Measurements from ENCODE around the gene SH3BGRL3. TPM values are rescaled to one million over a fixed set of nuclear protein-coding genes. Genes with fewer than 3 reads are reported as not detected.

The SH3BGRL3 gene
- polyA plus RNA-seq, 2 of the 4 experiments (the other 2 are of a cell fraction), result 38.7 to 78.6 TPM

- no peak for TF ChIP-seq POLR2AphosphoS2 (conservative IDR thresholded peaks at IDR 0.05; ENCODE audit: low read length)
- no peak for TF ChIP-seq HOXA7 (CRISPR knock-in tag; IDR thresholded peaks at IDR 0.05)
- TF ChIP-seq CTCF (IDR thresholded peaks at IDR 0.05), result no peak
- no peak for TF ChIP-seq POLR2A (IDR thresholded peaks at IDR 0.05; ENCODE audit: low read length)
- TF ChIP-seq ELK1 (IDR thresholded peaks at IDR 0.05; ENCODE audit: low read depth, low read length), result no peak
These were observed 25.9 kb downstream of the SH3BGRL3 start (continued) for GRCh38 chr1:26305667-26306289.

GRCh38 chr1:26306290-26307229, 26.7 kb downstream of the SH3BGRL3 start, which contains the start of gene UBXN11:
UBXN11 (minus strand) TSS chr1:26306636; CDS start chr1:26302883, 3,753 bp downstream.
- ChIA-PET CTCF (interaction anchor here (1.1 to 6.3 kb wide), 6 partner anchors 12 to 111 kb away, joined by 3 to 37 read pairs (median 6); partner anchors contain the start of gene CD52), POLR2A (no interaction called here)
- peak; percentile 94 to 99 for DNase-seq (ENCODE audit: low read depth in 1 of 2, low spot score in 1 of 2)
- 13% methylated on average over 16 of the region's 51 CpGs for WGBS (ENCODE audit: missing lambda C conversion rate)
- Histone ChIP-seq H3K4me1 (peaks cover 13% of the 10 kb centered on the region), H3K9me3 (no peaks in the 10 kb centered on the region), H3K27ac (peak within 1 kb of the TSS; percentile 74 to 88), H3K4me3 (peak within 1 kb of the TSS; percentile 63), H3K4me2 (peak within 1 kb of the TSS; percentile 96)
- FAIRE-seq, result no peak
- peak; percentile 99 to 100 for ATAC-seq
- TF ChIP-seq NPAS2 (CRISPR knock-in tag; IDR thresholded peaks at IDR 0.05; ENCODE audit: borderline replicate concordance) (no peak), POLR2A (IDR thresholded peaks at IDR 0.05; ENCODE audit: low read length) (peak; percentile 45), KDM5A (IDR thresholded peaks at IDR 0.05) (peak; percentile 77), TP53 (CRISPR knock-in tag; IDR thresholded peaks at IDR 0.05) (no peak), EHF (CRISPR knock-in tag; IDR thresholded peaks at IDR 0.05) (no peak), RNF2 (IDR thresholded peaks at IDR 0.05; ENCODE audit: borderline replicate concordance, low read depth) (no peak), HOXA7 (CRISPR knock-in tag; IDR thresholded peaks at IDR 0.05) (no peak), RAD21 (conservative IDR thresholded peaks at IDR 0.05 in 1 of 2, IDR thresholded peaks at IDR 0.05 in 1 of 2) (no peak), JUNB (IDR thresholded peaks at IDR 0.05) (no peak), BHLHE40 (IDR thresholded peaks at IDR 0.05; ENCODE audit: low read depth, low read length) (no peak), MAZ (IDR thresholded peaks at IDR 0.05; ENCODE audit: borderline replicate concordance, low read depth, low read length) (no peak), HOXB5 (CRISPR knock-in tag; IDR thresholded peaks at IDR 0.05) (no peak), NR3C1 (IDR thresholded peaks at IDR 0.05) (no peak), CTCF (IDR thresholded peaks at IDR 0.05) (no peak), E2F6 (IDR thresholded peaks at IDR 0.05; ENCODE audit: borderline replicate concordance, low read depth) (no peak), FOXS1 (CRISPR knock-in tag; IDR thresholded peaks at IDR 0.05) (no peak), RFX5 (IDR thresholded peaks at IDR 0.05) (peak; percentile 87), KDM1A (IDR thresholded peaks at IDR 0.05; ENCODE audit: low read depth) (no peak), HOXB13 (CRISPR knock-in tag; IDR thresholded peaks at IDR 0.05; ENCODE audit: low read depth) (no peak), SREBF2 (IDR thresholded peaks at IDR 0.05) (no peak), CBX2 (IDR thresholded peaks at IDR 0.05; ENCODE audit: borderline replicate concordance, low read depth) (no peak)
- TF ChIP-seq, protein P1, sequence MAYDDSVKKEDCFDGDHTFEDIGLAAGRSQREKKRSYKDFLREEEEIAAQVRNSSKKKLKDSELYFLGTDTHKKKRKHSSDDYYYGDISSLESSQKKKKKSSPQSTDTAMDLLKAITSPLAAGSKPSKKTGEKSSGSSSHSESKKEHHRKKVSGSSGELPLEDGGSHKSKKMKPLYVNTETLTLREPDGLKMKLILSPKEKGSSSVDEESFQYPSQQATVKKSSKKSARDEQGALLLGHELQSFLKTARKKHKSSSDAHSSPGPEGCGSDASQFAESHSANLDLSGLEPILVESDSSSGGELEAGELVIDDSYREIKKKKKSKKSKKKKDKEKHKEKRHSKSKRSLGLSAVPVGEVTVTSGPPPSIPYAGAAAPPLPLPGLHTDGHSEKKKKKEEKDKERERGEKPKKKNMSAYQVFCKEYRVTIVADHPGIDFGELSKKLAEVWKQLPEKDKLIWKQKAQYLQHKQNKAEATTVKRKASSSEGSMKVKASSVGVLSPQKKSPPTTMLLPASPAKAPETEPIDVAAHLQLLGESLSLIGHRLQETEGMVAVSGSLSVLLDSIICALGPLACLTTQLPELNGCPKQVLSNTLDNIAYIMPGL (CRISPR knock-in tag; IDR thresholded peaks at IDR 0.05; ENCODE audit: borderline replicate concordance), result no peak
- TF ChIP-seq, protein P2, sequence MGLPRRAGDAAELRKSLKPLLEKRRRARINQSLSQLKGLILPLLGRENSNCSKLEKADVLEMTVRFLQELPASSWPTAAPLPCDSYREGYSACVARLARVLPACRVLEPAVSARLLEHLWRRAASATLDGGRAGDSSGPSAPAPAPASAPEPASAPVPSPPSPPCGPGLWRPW (IDR thresholded peaks at IDR 0.05), result no peak
- TF ChIP-seq, protein P3, sequence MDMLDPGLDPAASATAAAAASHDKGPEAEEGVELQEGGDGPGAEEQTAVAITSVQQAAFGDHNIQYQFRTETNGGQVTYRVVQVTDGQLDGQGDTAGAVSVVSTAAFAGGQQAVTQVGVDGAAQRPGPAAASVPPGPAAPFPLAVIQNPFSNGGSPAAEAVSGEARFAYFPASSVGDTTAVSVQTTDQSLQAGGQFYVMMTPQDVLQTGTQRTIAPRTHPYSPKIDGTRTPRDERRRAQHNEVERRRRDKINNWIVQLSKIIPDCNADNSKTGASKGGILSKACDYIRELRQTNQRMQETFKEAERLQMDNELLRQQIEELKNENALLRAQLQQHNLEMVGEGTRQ (IDR thresholded peaks at IDR 0.05), result no peak
- TF ChIP-seq, protein P4, sequence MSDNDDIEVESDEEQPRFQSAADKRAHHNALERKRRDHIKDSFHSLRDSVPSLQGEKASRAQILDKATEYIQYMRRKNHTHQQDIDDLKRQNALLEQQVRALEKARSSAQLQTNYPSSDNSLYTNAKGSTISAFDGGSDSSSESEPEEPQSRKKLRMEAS (IDR thresholded peaks at IDR 0.05), result peak; percentile 43

Data from A549 (cell line).